ENCODE measurements around the gene TGFBR1.

DNA sequence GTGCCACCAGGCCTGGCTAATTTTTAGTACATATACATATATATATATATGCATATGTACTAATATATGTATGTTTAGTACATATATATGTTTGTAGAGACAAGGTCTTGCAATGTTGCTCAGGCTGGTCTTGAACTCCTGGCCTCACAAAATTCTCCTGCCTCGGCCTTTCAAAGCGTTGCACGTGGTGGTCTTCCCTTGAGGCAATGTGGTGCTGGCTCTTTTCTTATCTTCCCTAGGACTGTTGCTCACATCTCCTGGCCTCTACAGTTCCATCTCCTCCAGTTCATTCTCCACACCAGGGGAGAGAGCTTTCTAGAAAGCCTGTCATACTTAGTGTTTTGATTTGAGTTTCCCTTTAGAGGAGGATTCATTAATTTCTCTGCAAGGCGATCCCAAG, 28.9 kb upstream of the TGFBR1 start:
- TF ChIP-seq, protein P1, sequence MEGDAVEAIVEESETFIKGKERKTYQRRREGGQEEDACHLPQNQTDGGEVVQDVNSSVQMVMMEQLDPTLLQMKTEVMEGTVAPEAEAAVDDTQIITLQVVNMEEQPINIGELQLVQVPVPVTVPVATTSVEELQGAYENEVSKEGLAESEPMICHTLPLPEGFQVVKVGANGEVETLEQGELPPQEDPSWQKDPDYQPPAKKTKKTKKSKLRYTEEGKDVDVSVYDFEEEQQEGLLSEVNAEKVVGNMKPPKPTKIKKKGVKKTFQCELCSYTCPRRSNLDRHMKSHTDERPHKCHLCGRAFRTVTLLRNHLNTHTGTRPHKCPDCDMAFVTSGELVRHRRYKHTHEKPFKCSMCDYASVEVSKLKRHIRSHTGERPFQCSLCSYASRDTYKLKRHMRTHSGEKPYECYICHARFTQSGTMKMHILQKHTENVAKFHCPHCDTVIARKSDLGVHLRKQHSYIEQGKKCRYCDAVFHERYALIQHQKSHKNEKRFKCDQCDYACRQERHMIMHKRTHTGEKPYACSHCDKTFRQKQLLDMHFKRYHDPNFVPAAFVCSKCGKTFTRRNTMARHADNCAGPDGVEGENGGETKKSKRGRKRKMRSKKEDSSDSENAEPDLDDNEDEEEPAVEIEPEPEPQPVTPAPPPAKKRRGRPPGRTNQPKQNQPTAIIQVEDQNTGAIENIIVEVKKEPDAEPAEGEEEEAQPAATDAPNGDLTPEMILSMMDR (conservative IDR thresholded peaks at IDR 0.05; ENCODE audit: low read length), result no peak
- TF ChIP-seq EZH2phosphoT487 (IDR thresholded peaks at IDR 0.05; ENCODE audit: borderline replicate concordance), result no peak

All from Loucy (cell line).